Central memory CD4-positive, alpha-beta T cell (primary cell): ENCODE measurements around the gene CAGE1.

ENCODE experiments used
- DNase-seq: peaks from one replicate; pipeline ENCODE4 v3.0.0; 2022
- total RNA-seq, 3 experiments: gene quantifications; one replicate each; lab custom pipeline; 2026; lab: John Stamatoyannopoulos, UW

CAGE1 gene
- total RNA-seq: 0.05 to 6.4 (median 0.28) reads per million in 3 experiments

- peak; percentile 95 for DNase-seq
Measured at GRCh38 chr6:7389451-7390225, at the start of gene CAGE1, which contains the start of gene RIOK1. Gene CAGE1, minus strand, starts transcription at chr6:7389742. Its CDS starts 2,569 bp downstream, at chr6:7387173. Gene RIOK1, plus strand, starts transcription at chr6:7389808. Its CDS starts 195 bp downstream, at chr6:7390003.

- DNase-seq: peak; percentile 13
Measured at GRCh38 chr6:7439228-7439627, 49.7 kb upstream of the CAGE1 start.

- DNase-seq: no peak
Measured at GRCh38 chr6:7438011-7438410, 48.5 kb upstream of the CAGE1 start.

GRCh38 chr6:7434672-7435071 lies 45.1 kb upstream of the CAGE1 start:
- no peak for DNase-seq

- no peak for DNase-seq
Measured at GRCh38 chr6:7433121-7433617, 43.6 kb upstream of the CAGE1 start.

- DNase-seq: no peak
Measured at GRCh38 chr6:7432391-7433120, 43.0 kb upstream of the CAGE1 start.

- no peak for DNase-seq
Measured at GRCh38 chr6:7431674-7432390, 42.3 kb upstream of the CAGE1 start.

GRCh38 chr6:7431313-7431673 lies 41.8 kb upstream of the CAGE1 start:
- no peak for DNase-seq

- DNase-seq: no peak
Measured at GRCh38 chr6:7426447-7427169, 37.1 kb upstream of the CAGE1 start.

- DNase-seq: no peak
Measured at GRCh38 chr6:7425808-7426190, 36.3 kb upstream of the CAGE1 start.

GRCh38 chr6:7424967-7425807 lies 35.6 kb upstream of the CAGE1 start:
- DNase-seq: no peak

GRCh38 chr6:7424058-7424457 lies 34.5 kb upstream of the CAGE1 start:
- DNase-seq: no peak

GRCh38 chr6:7421066-7421465 lies 31.5 kb upstream of the CAGE1 start:
- no peak for DNase-seq

- DNase-seq: no peak
Measured at GRCh38 chr6:7419065-7419464, 29.5 kb upstream of the CAGE1 start.

- DNase-seq: no peak
Measured at GRCh38 chr6:7418238-7418905, 28.8 kb upstream of the CAGE1 start.

GRCh38 chr6:7417684-7418083 lies 28.1 kb upstream of the CAGE1 start:
- DNase-seq: no peak

GRCh38 chr6:7414811-7415210 lies 25.3 kb upstream of the CAGE1 start:
- DNase-seq: no peak

GRCh38 chr6:7413151-7413823 lies 23.7 kb upstream of the CAGE1 start:
- DNase-seq: no peak

GRCh38 chr6:7411328-7411727 lies 21.8 kb upstream of the CAGE1 start:
- DNase-seq: no peak

GRCh38 chr6:7410851-7411250 lies 21.3 kb upstream of the CAGE1 start:
- no peak for DNase-seq
